Liver (tissue), 9 donors: ENCODE data around the gene EMP3. TPM values are rescaled to one million over a fixed set of nuclear protein-coding genes. Genes with fewer than 3 reads are reported as not detected.
A peak's percentile ranks its signal among the peaks of the same experiment; 100 is the strongest.

ENCODE experiments used
- DNase-seq: peaks from one replicate; pipeline ENCODE4 v3.0.0-alpha.2; 2017; ENCODE audit warnings: low spot score
- H3K27ac ChIP-seq, 2 donors: one replicate each; pipeline ENCODE4 v1.7.0; 2013; ENCODE audit warnings: inconsistent platforms in 2 of 2, low read length in 2 of 2, control low read depth in 1 of 2, low read depth in 1 of 2, mild to moderate bottlenecking in 1 of 2
- H3K27me3 ChIP-seq, 4 donors: one replicate each; pipeline versions ENCODE4 v1.6.1 to v1.7.0; 2013; ENCODE audit warnings: low read length in 3 of 4, inconsistent platforms in 1 of 4, mild to moderate bottlenecking in 1 of 4, moderate library complexity in 1 of 4; ENCODE audit not compliant: control insufficient read depth in 4 of 4, insufficient read depth in 4 of 4
- H3K36me3 ChIP-seq, 4 donors: one replicate each; pipeline versions ENCODE4 v1.6.1 to v1.7.0; 2013; ENCODE audit warnings: low read length in 3 of 4, mild to moderate bottlenecking in 3 of 4, low read depth in 1 of 4, moderate library complexity in 1 of 4; ENCODE audit not compliant: control insufficient read depth in 4 of 4, insufficient read depth in 3 of 4
- H3K4me1 ChIP-seq, 4 donors: one replicate each; pipeline versions ENCODE4 v1.6.1 to v1.7.0; 2013; ENCODE audit warnings: low read length in 3 of 4, mild to moderate bottlenecking in 3 of 4, moderate library complexity in 1 of 4; ENCODE audit not compliant: control insufficient read depth in 4 of 4, insufficient read depth in 4 of 4
- H3K4me3 ChIP-seq, 3 donors: one replicate each; pipeline versions ENCODE4 v1.6.1 to v1.7.0; 2013; ENCODE audit warnings: low read length in 3 of 3, control low read depth in 1 of 3, low read depth in 1 of 3, mild to moderate bottlenecking in 1 of 3
- H3K9ac ChIP-seq, 2 donors: one replicate each; pipeline ENCODE4 v1.7.0; 2013; ENCODE audit warnings: low read length in 2 of 2, mild to moderate bottlenecking in 2 of 2, moderate library complexity in 2 of 2, control low read depth in 1 of 2, low read depth in 1 of 2
- H3K9me3 ChIP-seq, 4 donors: one replicate each; pipeline versions ENCODE4 v1.6.1 to v1.7.0; 2013; ENCODE audit warnings: low read length in 3 of 4; ENCODE audit not compliant: control insufficient read depth in 4 of 4
- ATF3 ChIP-seq: IDR thresholded peaks from 2 replicates; pipeline ENCODE4 v1.6.1; 2016; ENCODE audit warnings: antibody characterized with exemption
- CTCF ChIP-seq: fragments of 150-350 bp; IDR thresholded peaks from 2 replicates; pipeline ENCODE4 v1.5.1; 2017; ENCODE audit warnings: improper control_type of control experiment, low read depth, low read length; ENCODE audit not compliant: missing input control
- GABPA ChIP-seq, 2 donors: IDR thresholded peaks in 1 of 2; conservative IDR thresholded peaks in 1 of 2; 2 replicates each; pipeline ENCODE4 v1.6.1; 2016; ENCODE audit warnings: antibody characterized with exemption in 2 of 2, mild to moderate bottlenecking in 1 of 2, moderate library complexity in 1 of 2
- HNF4G ChIP-seq: IDR thresholded peaks from 2 replicates; pipeline ENCODE4 v1.6.1; 2016; ENCODE audit warnings: antibody characterized with exemption
- JUND ChIP-seq, 2 donors: IDR thresholded peaks; 2 replicates each; pipeline ENCODE4 v1.6.1; 2016; ENCODE audit warnings: antibody characterized with exemption in 2 of 2
- NR2F2 ChIP-seq: IDR thresholded peaks from 2 replicates; pipeline ENCODE4 v1.6.1; 2016; ENCODE audit warnings: antibody characterized with exemption
- RAD21 ChIP-seq, 2 donors: IDR thresholded peaks; 2 replicates each; pipeline ENCODE4 v1.6.1; 2016; ENCODE audit warnings: antibody characterized with exemption in 2 of 2, mild to moderate bottlenecking in 2 of 2
- REST ChIP-seq: IDR thresholded peaks from 2 replicates; pipeline ENCODE4 v1.6.1; 2016; ENCODE audit warnings: antibody characterized with exemption, mild to moderate bottlenecking
- RXRA ChIP-seq, 2 donors: IDR thresholded peaks; 2 replicates each; pipeline ENCODE4 v1.6.1; 2017 to 2018; ENCODE audit warnings: antibody characterized with exemption in 2 of 2, mild to moderate bottlenecking in 1 of 2
- SP1 ChIP-seq: IDR thresholded peaks from 2 replicates; pipeline ENCODE4 v1.6.1; 2018; ENCODE audit warnings: antibody characterized with exemption, mild to moderate bottlenecking
- TAF1 ChIP-seq: conservative IDR thresholded peaks from 2 replicates; pipeline ENCODE4 v1.6.1; 2016; ENCODE audit warnings: antibody characterized with exemption, mild to moderate bottlenecking
- ZBTB33 ChIP-seq: IDR thresholded peaks from 2 replicates; pipeline ENCODE4 v1.6.1; 2016; ENCODE audit warnings: antibody characterized with exemption
- WGBS: extraction: QIAGEN DNeasy Blood & Tissue Kit; methylation state at CpG from one replicate; pipeline ENCODE4 v1.1.7; 2013; 5-methylcytosine and 5-hydroxymethylcytosine counted together
- polyA plus RNA-seq, 2 donors: library from polyadenylated mRNA; stranded (reverse) in 1 of 2; unstranded in 1 of 2; fragments of 200-250 nt in 1 of 2; fragments of >200 nt in 1 of 2; fragmentation: Nextera tagmentation in 1 of 2; extraction: Ambion mirVana in 1 of 2; gene quantifications; one replicate each; pipeline versions ENCODE4 v1.2.1 to v1.2.3, GENCODE V29; 2013 to 2015
- total RNA-seq, 2 donors: library from RNA; depleted of rRNA; stranded (reverse); fragments of >200 nt; gene quantifications; one replicate each; pipeline ENCODE4 v1.2.3, GENCODE V29; 2014
- donor health status: healthy.
- donor health status: healthy.
- donor health status: healthy.
- donor health status: healthy.
- donor health status: healthy.

EMP3 gene
- total and polyA plus RNA-seq, 4 donors, result 4.5 to 16.6 (median 11.7) TPM

- 93% methylated on average over 21 of the region's 21 CpGs for WGBS
- no peaks in the 10 kb centered on the region for H3K27me3 ChIP-seq
- no peaks in the 10 kb centered on the region for H3K36me3 ChIP-seq
- no peak overlapping the region for H3K9ac ChIP-seq
- H3K4me3 ChIP-seq, result no peak overlapping the region
- H3K27ac ChIP-seq, result no peak overlapping the region
- no peaks in the 10 kb centered on the region for H3K9me3 ChIP-seq
- no peak for DNase-seq
- H3K4me1 ChIP-seq, result peaks cover 3 to 15% (median 5%) of the 10 kb centered on the region in 4 donors
- no peak for TF ChIP-seq TAF1
- no peak for TF ChIP-seq RXRA (IDR thresholded peaks at IDR 0.05)
- TF ChIP-seq ATF3, result no peak
- no peak for TF ChIP-seq ZBTB33
- TF ChIP-seq NR2F2, result no peak
- TF ChIP-seq JUND (IDR thresholded peaks at IDR 0.05), result no peak
- no peak for TF ChIP-seq GABPA (IDR thresholded peaks at IDR 0.05 in 1 of 2, conservative IDR thresholded peaks at IDR 0.05 in 1 of 2)
- TF ChIP-seq REST, result no peak
- no peak for TF ChIP-seq RAD21 (IDR thresholded peaks at IDR 0.05)
- no peak for TF ChIP-seq CTCF
- no peak for TF ChIP-seq SP1
- no peak for TF ChIP-seq HNF4G
Measured at GRCh38 chr19:48318286-48318987, 6.9 kb upstream of the EMP3 start.

- WGBS, result 31% methylated on average over 16 of the region's 16 CpGs
- H3K4me3 ChIP-seq, result no peak overlapping the region
- no peak overlapping the region for H3K9ac ChIP-seq
- H3K36me3 ChIP-seq, result no peaks in the 10 kb centered on the region
- H3K27me3 ChIP-seq, result no peaks in the 10 kb centered on the region
- no peaks in the 10 kb centered on the region for H3K9me3 ChIP-seq
- peak overlapping the region; percentile 36 to 50 for H3K27ac ChIP-seq
- peaks cover 3 to 15% (median 5%) of the 10 kb centered on the region in 4 donors for H3K4me1 ChIP-seq
- DNase-seq, result peak; percentile 89
- no peak for TF ChIP-seq TAF1
- peak; percentile 67 for TF ChIP-seq CTCF
- peak; percentile 87 to 89 for TF ChIP-seq RAD21 (IDR thresholded peaks at IDR 0.05)
Measured at GRCh38 chr19:48319647-48320541, 5.5 kb upstream of the EMP3 start.
